Stomach (tissue), 9 donors: ENCODE data around the gene PRKN. TPM values are rescaled to one million over a fixed set of nuclear protein-coding genes. Genes with fewer than 3 reads are reported as not detected.

Experiments used
- DNase-seq, 2 donors: peaks; one replicate each; pipeline versions ENCODE4 v3.0.0 to v3.0.0-alpha.2; 2013 to 2019
- H3K27ac ChIP-seq, 5 donors: fragments of 200-600 bp in 4 of 5; sonication (generic) in 4 of 5; one replicate each; pipeline ENCODE4 v1.5.1; 2013 to 2019; ENCODE audit warnings: mild to moderate bottlenecking in 1 of 5, moderate library complexity in 1 of 5
- H3K27me3 ChIP-seq, 3 donors: fragments of 200-600 bp; sonication (generic); one replicate each; pipeline ENCODE4 v1.5.1; 2017 to 2019; ENCODE audit warnings: mixed run types in 1 of 3
- H3K36me3 ChIP-seq, 4 donors: fragments of 200-600 bp; sonication (generic); 1 replicate in 3 of 4; 2 replicates in 1 of 4; pipeline ENCODE4 v1.5.1; 2016 to 2019
- H3K4me1 ChIP-seq, 4 donors: fragments of 200-600 bp; sonication (generic); one replicate each; pipeline ENCODE4 v1.5.1; 2016 to 2019
- H3K4me3 ChIP-seq, 4 donors: fragments of 200-600 bp; sonication (generic) in 3 of 4; one replicate each; pipeline ENCODE4 v1.5.1; 2016 to 2019; ENCODE audit warnings: mild to moderate bottlenecking in 1 of 4
- H3K9me3 ChIP-seq, 4 donors: fragments of 200-600 bp; sonication (generic); one replicate each; pipeline ENCODE4 v1.5.1; 2016 to 2019
- EP300 ChIP-seq: sonication (generic); formaldehyde crosslinking; IDR thresholded peaks from one replicate; pipeline ENCODE4 v1.6.1; 2017; ENCODE audit warnings: antibody characterized with exemption
- POLR2A ChIP-seq, 4 donors: fragments of 450-650 bp; IDR thresholded peaks; one replicate each; pipeline ENCODE4 v1.6.1; 2016; ENCODE audit warnings: antibody characterized with exemption in 4 of 4, control low read depth in 2 of 4, mild to moderate bottlenecking in 1 of 4, moderate library complexity in 1 of 4
- POLR2AphosphoS5 ChIP-seq, 3 donors: sonication (generic); formaldehyde crosslinking; IDR thresholded peaks; one replicate each; pipeline ENCODE4 v1.6.1; 2016; ENCODE audit warnings: antibody characterized with exemption in 3 of 3
- WGBS, 5 donors: extraction: QIAGEN DNeasy Blood & Tissue Kit in 3 of 5; methylation state at CpG; one replicate each; pipeline versions ENCODE4 v1.1.5 to v1.1.7; 2013 to 2018; 5-methylcytosine and 5-hydroxymethylcytosine counted together
- intact Hi-C: fragments of 100-400 bp; cut with DNase I; formaldehyde crosslinking; loops from one replicate; pipeline ENCODE4 v1.15.1; 2023; ENCODE audit warnings: low total_unique reads
- polyA plus RNA-seq, 3 donors: library from polyadenylated mRNA; stranded (reverse); fragments of 200-250 nt; gene quantifications; one replicate each; pipeline ENCODE4 v1.2.3, GENCODE V29; 2013
- total RNA-seq, 5 donors: library from RNA; depleted of rRNA; stranded (reverse); fragments of >200 nt; gene quantifications; one replicate each; pipeline versions ENCODE4 v1.1.0 to v1.2.3, GENCODE V29; 2014 to 2016
- TF ChIP-seq, protein P1 (sequence below), 7 experiments: fragments of 450-650 bp in 4 of 7; fragments of 200-600 bp in 3 of 7; sonication (generic) in 3 of 7; IDR thresholded peaks; one replicate each; pipeline ENCODE4 v1.5.1; 2016 to 2019; ENCODE audit warnings: antibody characterized with exemption in 7 of 7, control low read depth in 2 of 7, mild to moderate bottlenecking in 1 of 7
- donor health status: healthy with polysubstance abuse.
- donor health status: Bipolar disorder and iron deficiency.
- donor health status: healthy.

The PRKN gene
- total and polyA plus RNA-seq, 8 donors = 0.68 to 19.8 (median 9.5) TPM

DNA sequence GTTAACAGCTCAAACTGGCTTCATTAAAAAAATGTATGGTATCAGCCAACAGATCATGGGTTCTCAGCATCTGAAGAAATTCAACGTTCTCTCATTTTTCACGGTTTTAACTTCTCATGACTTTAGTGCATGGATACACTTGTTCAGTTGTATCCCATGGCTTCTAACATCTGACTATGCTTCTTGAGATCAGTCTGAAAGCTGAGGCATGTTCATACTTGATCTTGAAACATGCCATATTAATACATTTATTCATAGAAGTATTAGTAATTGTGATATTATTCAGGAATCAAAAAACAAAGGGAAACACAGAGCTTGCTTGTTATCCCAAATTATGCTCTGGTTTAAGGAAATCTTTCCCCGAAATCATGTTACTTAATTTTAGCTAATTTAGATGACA, 649.4 kb downstream of the PRKN start:
- no peaks in the 10 kb centered on the region for H3K36me3 ChIP-seq
- no peaks in the 10 kb centered on the region for H3K27me3 ChIP-seq
- H3K9me3 ChIP-seq = peaks cover 0 to 10% (median 2%) of the 10 kb centered on the region in 4 donors
- no peak overlapping the region for H3K27ac ChIP-seq
- H3K4me1 ChIP-seq = no peaks in the 10 kb centered on the region
- no peak overlapping the region for H3K4me3 ChIP-seq
- intact Hi-C loops = no loop called here
- 62 to 70% (median 63%) methylated on average over 3 of the region's 3 CpGs for WGBS, 5 donors
- DNase-seq = no peak
- TF ChIP-seq, protein P1, sequence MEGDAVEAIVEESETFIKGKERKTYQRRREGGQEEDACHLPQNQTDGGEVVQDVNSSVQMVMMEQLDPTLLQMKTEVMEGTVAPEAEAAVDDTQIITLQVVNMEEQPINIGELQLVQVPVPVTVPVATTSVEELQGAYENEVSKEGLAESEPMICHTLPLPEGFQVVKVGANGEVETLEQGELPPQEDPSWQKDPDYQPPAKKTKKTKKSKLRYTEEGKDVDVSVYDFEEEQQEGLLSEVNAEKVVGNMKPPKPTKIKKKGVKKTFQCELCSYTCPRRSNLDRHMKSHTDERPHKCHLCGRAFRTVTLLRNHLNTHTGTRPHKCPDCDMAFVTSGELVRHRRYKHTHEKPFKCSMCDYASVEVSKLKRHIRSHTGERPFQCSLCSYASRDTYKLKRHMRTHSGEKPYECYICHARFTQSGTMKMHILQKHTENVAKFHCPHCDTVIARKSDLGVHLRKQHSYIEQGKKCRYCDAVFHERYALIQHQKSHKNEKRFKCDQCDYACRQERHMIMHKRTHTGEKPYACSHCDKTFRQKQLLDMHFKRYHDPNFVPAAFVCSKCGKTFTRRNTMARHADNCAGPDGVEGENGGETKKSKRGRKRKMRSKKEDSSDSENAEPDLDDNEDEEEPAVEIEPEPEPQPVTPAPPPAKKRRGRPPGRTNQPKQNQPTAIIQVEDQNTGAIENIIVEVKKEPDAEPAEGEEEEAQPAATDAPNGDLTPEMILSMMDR (IDR thresholded peaks at IDR 0.05) = no peak
- no peak for TF ChIP-seq EP300
- TF ChIP-seq POLR2A (IDR thresholded peaks at IDR 0.05) = no peak
- no peak for TF ChIP-seq POLR2AphosphoS5 (IDR thresholded peaks at IDR 0.05)

DNA sequence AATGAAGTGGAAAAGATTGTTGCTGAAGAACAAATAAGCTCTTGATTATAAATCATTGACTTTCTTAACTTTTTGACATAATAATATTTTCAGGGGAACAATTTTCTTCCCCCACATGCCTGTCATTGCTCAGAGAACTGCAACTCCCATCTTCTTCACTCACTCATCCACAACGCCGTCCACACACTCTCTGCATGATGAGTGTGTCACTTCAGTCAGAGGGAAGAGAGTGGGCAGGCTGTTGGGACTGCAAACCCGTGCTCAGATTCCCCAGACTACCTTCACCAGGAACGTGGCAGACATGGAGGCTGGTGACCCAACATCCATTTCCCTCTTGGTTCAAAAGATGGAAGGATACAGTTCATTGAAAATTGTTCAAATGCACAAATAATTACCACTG, 650.8 kb downstream of the PRKN start:
- no peak for DNase-seq
- H3K4me1 ChIP-seq = no peaks in the 10 kb centered on the region
- H3K36me3 ChIP-seq = no peaks in the 10 kb centered on the region
- intact Hi-C loops = no loop called here
- WGBS, 5 donors = 79 to 86% (median 82%) methylated on average over 4 of the region's 4 CpGs
- peaks cover 0 to 7% (median under 1%) of the 10 kb centered on the region in 4 donors for H3K9me3 ChIP-seq
- no peak for TF ChIP-seq POLR2A (IDR thresholded peaks at IDR 0.05)
- TF ChIP-seq, protein P1 (IDR thresholded peaks at IDR 0.05) = no peak
- TF ChIP-seq EP300 = no peak
- no peak for TF ChIP-seq POLR2AphosphoS5 (IDR thresholded peaks at IDR 0.05)
- no peak overlapping the region for H3K4me3 ChIP-seq
- H3K27me3 ChIP-seq = no peaks in the 10 kb centered on the region
- H3K27ac ChIP-seq = no peak overlapping the region

DNA sequence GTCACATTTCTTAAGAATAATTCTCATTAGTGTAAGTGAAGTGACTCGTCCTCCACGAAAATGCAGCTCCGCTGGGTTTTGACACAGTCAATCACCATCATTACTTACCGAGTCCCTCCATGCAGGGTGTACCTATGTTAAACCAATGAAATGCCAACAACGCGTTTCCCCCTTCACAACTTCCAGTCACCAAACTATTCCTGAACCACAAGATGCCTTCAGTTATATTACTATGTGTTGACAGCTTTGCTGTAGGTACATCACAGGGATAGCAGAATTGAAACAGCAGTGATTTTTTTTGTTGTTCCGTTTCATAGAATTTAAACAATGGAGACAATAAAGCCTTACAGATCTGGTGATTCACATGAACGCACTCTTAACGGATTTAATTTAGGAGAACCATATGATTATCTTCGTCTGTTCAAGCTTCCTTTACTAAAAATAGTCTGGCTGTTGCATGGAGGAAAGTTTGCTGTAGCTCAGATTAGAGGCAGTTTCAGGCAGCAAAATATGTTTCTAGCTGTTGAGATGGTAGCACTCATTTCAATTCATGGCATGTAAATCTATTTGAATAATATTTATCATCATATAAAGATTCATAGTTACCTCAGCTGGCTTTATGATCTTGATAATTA, 652.8 kb downstream of the PRKN start:
- no peaks in the 10 kb centered on the region for H3K27me3 ChIP-seq
- peaks cover 0 to 9% (median 0%) of the 10 kb centered on the region in 4 donors for H3K9me3 ChIP-seq
- H3K4me1 ChIP-seq = no peaks in the 10 kb centered on the region
- 90 to 93% (median 91%) methylated on average over 10 of the region's 10 CpGs for WGBS, 5 donors
- no peak overlapping the region for H3K27ac ChIP-seq
- no peak for TF ChIP-seq POLR2A (IDR thresholded peaks at IDR 0.05)
- TF ChIP-seq, protein P1 (IDR thresholded peaks at IDR 0.05) = no peak
- no peak for TF ChIP-seq EP300
- no peak for TF ChIP-seq POLR2AphosphoS5 (IDR thresholded peaks at IDR 0.05)
- DNase-seq = no peak
- no peaks in the 10 kb centered on the region for H3K36me3 ChIP-seq
- H3K4me3 ChIP-seq = no peak overlapping the region
- intact Hi-C loops = no loop called here

DNA sequence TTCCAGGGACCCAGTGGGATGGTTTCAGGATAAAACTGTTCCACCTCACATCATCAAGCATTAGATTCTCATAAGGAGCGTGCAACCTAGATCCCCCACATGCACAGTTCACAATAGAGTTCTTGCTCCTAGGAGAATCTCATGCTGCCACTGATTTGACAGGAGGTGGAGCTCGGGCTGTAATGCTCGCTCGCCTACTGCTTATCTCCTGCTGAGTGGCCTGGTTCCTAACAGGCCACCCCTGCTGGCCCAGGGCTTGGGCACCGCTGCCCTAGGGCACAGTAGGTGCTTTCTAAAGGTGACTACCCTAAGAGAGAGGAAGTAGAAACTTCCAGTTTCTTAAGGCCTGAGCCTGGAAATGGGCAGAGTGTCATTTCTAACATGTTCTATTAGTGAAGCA, 656.9 kb downstream of the PRKN start:
- Histone ChIP-seq H3K4me3 (no peak overlapping the region), H3K36me3 (no peaks in the 10 kb centered on the region), H3K9me3 (peaks cover 0 to 29% (median 6%) of the 10 kb centered on the region in 4 donors), H3K27me3 (no peaks in the 10 kb centered on the region), H3K4me1 (no peaks in the 10 kb centered on the region), H3K27ac (no peak overlapping the region)
- WGBS, 5 donors = 62 to 87% (median 74%) methylated on average over 5 of the region's 5 CpGs
- TF ChIP-seq EP300 (no peak), POLR2AphosphoS5 (IDR thresholded peaks at IDR 0.05) (no peak), POLR2A (IDR thresholded peaks at IDR 0.05) (no peak)
- TF ChIP-seq, protein P1 (IDR thresholded peaks at IDR 0.05) = no peak
- DNase-seq = no peak
- intact Hi-C loops = no loop called here
